ENCODE results near the gene SDCBP2.

- no peak for TF ChIP-seq ZBTB1 (CRISPR knock-in tag; IDR thresholded peaks at IDR 0.05; ENCODE audit: borderline replicate concordance)
- TF ChIP-seq ADNP (CRISPR knock-in tag; IDR thresholded peaks at IDR 0.05) = no peak
- TF ChIP-seq ZNF672 (CRISPR knock-in tag; IDR thresholded peaks at IDR 0.05) = no peak
- TF ChIP-seq FOXA1 (IDR thresholded peaks at IDR 0.05) = no peak
- no peak for TF ChIP-seq FOXA1 (CRISPR knock-in tag; IDR thresholded peaks at IDR 0.05)
- TF ChIP-seq PHF20 (CRISPR knock-in tag; IDR thresholded peaks at IDR 0.05) = no peak
- no peak for TF ChIP-seq ZNF441 (CRISPR knock-in tag; IDR thresholded peaks at IDR 0.05; ENCODE audit: borderline replicate concordance)
- no peak for TF ChIP-seq RBM39 (IDR thresholded peaks at IDR 0.05; ENCODE audit: low read depth, low read length, poor library complexity, severe bottlenecking)
- no peak for TF ChIP-seq SIN3A (IDR thresholded peaks at IDR 0.05; ENCODE audit: borderline replicate concordance, low read depth, low read length)
- no peak for TF ChIP-seq ZFP90 (CRISPR knock-in tag; IDR thresholded peaks at IDR 0.05; ENCODE audit: borderline replicate concordance)
- no peak for TF ChIP-seq CTCF (CRISPR knock-in tag; IDR thresholded peaks at IDR 0.05)
- TF ChIP-seq JUND (CRISPR knock-in tag; IDR thresholded peaks at IDR 0.05) = no peak
Measured at GRCh38 chr20:1287787-1288569, 41.0 kb downstream of the SDCBP2 start.
